HCT116 (cell line): ENCODE results near the gene TMCC3. TPM values are rescaled to one million over a fixed set of nuclear protein-coding genes. Genes with fewer than 3 reads are reported as not detected.

Experiments used
- ATAC-seq: fragments of 200-7000 bp; cut with Tn5 transposase; 2 replicates; pipeline ENCODE4 v1.9.1; 2020; ENCODE audit warnings: mild to moderate bottlenecking, moderate library complexity
- BruUV-seq: library from RNA; stranded (reverse); fragments of 400-500 nt; replicated peaks from 2 replicates; lab custom pipeline; 2021; lab: Mats Ljungman, UMichigan
- CTCF ChIA-PET: fragments of 300-600 bp; sonication (Branson Sonifier 250); formaldehyde crosslinking; loops from one replicate; lab custom pipeline; 2021; ENCODE audit warnings: antibody characterized with exemption; lab: Charles Lee
- POLR2A ChIA-PET: fragments of 300-600, 350-600 bp; sonication (Branson Sonifier 250); formaldehyde crosslinking; loops from one replicate; lab custom pipeline; 2021; ENCODE audit warnings: antibody characterized with exemption; lab: Charles Lee
- RAD21 ChIA-PET, 2 experiments: fragments of 300-600 bp; sonication (Branson Sonifier 250); formaldehyde crosslinking; loops; one replicate each; lab custom pipeline; 2023; ENCODE audit warnings: low total read pairs in 2 of 2; ENCODE audit not compliant: uncharacterized antibody in 2 of 2, unreplicated experiment in 2 of 2, low non-redundant PET in 1 of 2; lab: Charles Lee
- DNase-seq: peaks from one replicate; pipeline ENCODE4 v3.0.0-alpha.2; 2010; ENCODE audit warnings: low read depth, low spot score
- H2AFZ ChIP-seq: fragments of 200-600 bp; shearing (Covaris generic), sonication (generic); 2 replicates; pipeline ENCODE4 v1.6.1; 2017; ENCODE audit warnings: low read depth, mixed run types, mixed read lengths, antibody characterized with exemption, low read length; ENCODE audit not compliant: poor library complexity, severe bottlenecking
- H3K27ac ChIP-seq: 2 replicates; pipeline ENCODE4 v1.5.1; 2012; ENCODE audit warnings: low read depth, low read length
- H3K27me3 ChIP-seq: fragments of 200-600 bp; sonication (generic); 2 replicates; pipeline ENCODE4 v1.6.1; 2016; ENCODE audit warnings: mixed run types, low read length, mixed read lengths; ENCODE audit not compliant: insufficient read depth
- H3K36me3 ChIP-seq, 2 experiments: fragments of 200-500 bp in 1 of 2; fragments of 200-600 bp in 1 of 2; sonication (Bioruptor generic) in 1 of 2; sonication (generic) in 1 of 2; 2 replicates each; pipeline versions ENCODE4 v1.5.1 to v1.6.1; 2014 to 2016; ENCODE audit warnings: low read length in 2 of 2, inconsistent platforms in 1 of 2, mixed read lengths in 1 of 2, mixed run types in 1 of 2; ENCODE audit not compliant: insufficient read depth in 2 of 2, control insufficient read depth in 1 of 2
- H3K4me1 ChIP-seq, 2 experiments: fragments of 200-600 bp in 1 of 2; sonication (generic) in 1 of 2; 2 replicates each; pipeline versions ENCODE4 v1.5.1 to v1.6.1; 2012 to 2017; ENCODE audit warnings: low read length in 2 of 2, inconsistent platforms in 1 of 2, mild to moderate bottlenecking in 1 of 2, mixed read lengths in 1 of 2, mixed run types in 1 of 2, moderate library complexity in 1 of 2; ENCODE audit not compliant: insufficient read depth in 2 of 2, control insufficient read depth in 1 of 2
- H3K4me2 ChIP-seq: fragments of 200-600 bp; sonication (generic); 2 replicates; pipeline ENCODE4 v1.6.1; 2017; ENCODE audit warnings: mixed run types, low read length, mixed read lengths
- H3K4me3 ChIP-seq, 2 experiments: fragments of 200-600 bp in 1 of 2; sonication (generic) in 1 of 2; replicated peaks in 1 of 2; 2 replicates each; pipeline ENCODE4 v1.5.1; 2011 to 2016; ENCODE audit warnings: low read length in 2 of 2, control low read depth in 1 of 2, low read depth in 1 of 2, mild to moderate bottlenecking in 1 of 2, mixed read lengths in 1 of 2, mixed run types in 1 of 2
- H3K79me2 ChIP-seq: fragments of 200-600 bp; sonication (generic); 2 replicates; pipeline ENCODE4 v1.6.1; 2017; ENCODE audit warnings: mild to moderate bottlenecking, mixed run types, low read length, moderate library complexity, mixed read lengths; ENCODE audit not compliant: insufficient read depth
- H3K9ac ChIP-seq: fragments of 200-600 bp; sonication (generic); 2 replicates; pipeline ENCODE4 v1.6.1; 2016; ENCODE audit warnings: low read length, mixed read lengths
- H3K9me2 ChIP-seq: fragments of 200-600 bp; sonication (generic), shearing (Covaris generic); 2 replicates; pipeline ENCODE4 v1.6.1; 2017; ENCODE audit warnings: mixed run types, mild to moderate bottlenecking, moderate library complexity; ENCODE audit not compliant: insufficient read depth
- H3K9me3 ChIP-seq, 2 experiments: fragments of 200-500 bp in 1 of 2; fragments of 200-600 bp in 1 of 2; sonication (Bioruptor generic) in 1 of 2; sonication (generic) in 1 of 2; 2 replicates each; pipeline ENCODE4 v1.6.1; 2014 to 2017; ENCODE audit warnings: low read length in 2 of 2, mixed read lengths in 2 of 2, inconsistent platforms in 1 of 2, low read depth in 1 of 2, mild to moderate bottlenecking in 1 of 2, mixed run types in 1 of 2, moderate library complexity in 1 of 2; ENCODE audit not compliant: control insufficient read depth in 1 of 2, insufficient read depth in 1 of 2
- H4K20me1 ChIP-seq: fragments of 200-600 bp; sonication (generic), shearing (Covaris generic); 2 replicates; pipeline ENCODE4 v1.6.1; 2017; ENCODE audit warnings: mixed run types, mild to moderate bottlenecking, moderate library complexity; ENCODE audit not compliant: insufficient read depth
- CBX3 ChIP-seq: IDR thresholded peaks from 2 replicates; pipeline ENCODE4 v1.6.1; 2012; ENCODE audit warnings: low read depth
- CTCF ChIP-seq, 3 experiments: fragments of 200-600 bp in 1 of 3; sonication (generic) in 1 of 3; IDR thresholded peaks in 2 of 3; conservative IDR thresholded peaks in 1 of 3; 2 replicates each; pipeline ENCODE4 v1.5.1; 2012 to 2017; ENCODE audit warnings: low read depth in 2 of 3, low read length in 2 of 3, antibody characterized with exemption in 1 of 3, borderline replicate concordance in 1 of 3, control low read depth in 1 of 3, mild to moderate bottlenecking in 1 of 3, mixed read lengths in 1 of 3, mixed run types in 1 of 3, moderate library complexity in 1 of 3; ENCODE audit not compliant: insufficient read depth in 1 of 3
- EGR1 ChIP-seq: IDR thresholded peaks from 2 replicates; pipeline ENCODE4 v1.6.1; 2012; ENCODE audit warnings: low read depth
- EZH2 ChIP-seq: fragments of 200-600 bp; sonication (generic); IDR thresholded peaks from 2 replicates; pipeline ENCODE4 v1.6.1; 2017; ENCODE audit warnings: antibody characterized with exemption, mixed run types
- EZH2phosphoT487 ChIP-seq: fragments of 200-600 bp; IDR thresholded peaks from 2 replicates; pipeline ENCODE4 v1.6.1; 2018; ENCODE audit warnings: antibody characterized with exemption, borderline replicate concordance
- FOSL1 ChIP-seq: IDR thresholded peaks from 2 replicates; pipeline ENCODE4 v1.6.1; 2012; ENCODE audit warnings: low read depth
- JUND ChIP-seq: IDR thresholded peaks from 2 replicates; pipeline ENCODE4 v1.6.1; 2012
- MAX ChIP-seq: IDR thresholded peaks from 2 replicates; pipeline ENCODE4 v1.6.1; 2012
- POLR2AphosphoS5 ChIP-seq: IDR thresholded peaks from 2 replicates; pipeline ENCODE4 v1.6.1; 2011; ENCODE audit warnings: mild to moderate bottlenecking, low read depth, low read length, moderate library complexity
- RAD21 ChIP-seq: IDR thresholded peaks from 2 replicates; pipeline ENCODE4 v1.6.1; 2012; ENCODE audit warnings: low read depth, mild to moderate bottlenecking
- REST ChIP-seq: IDR thresholded peaks from 2 replicates; pipeline ENCODE4 v1.6.1; 2012; ENCODE audit warnings: low read depth
- SIN3A ChIP-seq: IDR thresholded peaks from 2 replicates; pipeline ENCODE4 v1.6.1; 2012; ENCODE audit warnings: low read depth
- SP1 ChIP-seq: IDR thresholded peaks from 2 replicates; pipeline ENCODE4 v1.6.1; 2012; ENCODE audit warnings: low read depth
- SRF ChIP-seq: IDR thresholded peaks from 2 replicates; pipeline ENCODE4 v1.6.1; 2012; ENCODE audit warnings: low read depth
- TCF7L2 ChIP-seq: IDR thresholded peaks from 2 replicates; pipeline ENCODE4 v1.7.0; 2011; ENCODE audit warnings: borderline replicate concordance, inconsistent platforms; ENCODE audit not compliant: insufficient read depth, insufficient read length; ENCODE audit errors: extremely low read depth
- YY1 ChIP-seq: IDR thresholded peaks from 2 replicates; pipeline ENCODE4 v1.6.1; 2011; ENCODE audit warnings: low read length, low read depth, moderate library complexity, mild to moderate bottlenecking; ENCODE audit not compliant: insufficient replicate concordance; ENCODE audit errors: extremely low read depth
- ZBTB33 ChIP-seq: IDR thresholded peaks from 2 replicates; pipeline ENCODE4 v1.6.1; 2011; ENCODE audit warnings: mild to moderate bottlenecking, low read length, moderate library complexity; ENCODE audit not compliant: insufficient replicate concordance; ENCODE audit errors: extremely low read depth
- ZFX ChIP-seq: fragments of 450-650 bp; IDR thresholded peaks from 2 replicates; pipeline ENCODE4 v1.6.1; 2017
- ZNF274 ChIP-seq: fragments of 200-500 bp; sonication (Bioruptor generic); IDR thresholded peaks from 2 replicates; pipeline ENCODE4 v1.6.1; 2014; ENCODE audit warnings: mild to moderate bottlenecking, low read depth, low read length, inconsistent platforms
- intact Hi-C: fragments of 100-400 bp; cut with micrococcal nuclease; formaldehyde crosslinking; loops from 2 replicates; pipeline ENCODE4 v1.10.0; 2022
- total RNA-seq: library from RNA; stranded (reverse); gene quantifications from one replicate; pipeline ENCODE4 v1.2.1, GENCODE V29; 2021; ENCODE audit not compliant: unreplicated experiment

Gene TMCC3
- total RNA-seq, 1 experiment from 2014 or later = 4.5 TPM

GRCh38 chr12:94589591-94590001 lies 60.8 kb downstream of the TMCC3 start:
- CTCF ChIA-PET = no interaction called here
- BruUV-seq = no TSS peak

More at GRCh38 chr12:94589591-94590001, 60.8 kb downstream of the TMCC3 start:
- H4K20me1 ChIP-seq = no peaks in the 10 kb centered on the region
- H3K27me3 ChIP-seq = no peaks in the 10 kb centered on the region
- no peaks in the 10 kb centered on the region for H3K79me2 ChIP-seq
- H3K4me2 ChIP-seq = no peak overlapping the region
- H3K27ac ChIP-seq = no peak overlapping the region
- no peak for ATAC-seq
- ChIA-PET RAD21 (no interaction called here), POLR2A (no interaction called here)
- no peaks in the 10 kb centered on the region for H3K9me2 ChIP-seq
- no peak overlapping the region for H3K4me3 ChIP-seq
- intact Hi-C loops = no loop called here
- DNase-seq = no peak
- no peak overlapping the region for H2AFZ ChIP-seq
- no peak overlapping the region for H3K9ac ChIP-seq
- H3K36me3 ChIP-seq = no peaks in the 10 kb centered on the region
- H3K4me1 ChIP-seq = peaks cover 3 to 17% of the 10 kb centered on the region in 2 experiments; a peak in 2 of 4 replicates
- TF ChIP-seq RAD21 (no peak), CBX3 (no peak), ZFX (no peak), TCF7L2 (no peak), SRF (no peak), SIN3A (no peak), REST (no peak), JUND (no peak), ZNF274 (no peak), YY1 (no peak), FOSL1 (no peak), CTCF (IDR thresholded peaks at IDR 0.05 in 2 of 3, conservative IDR thresholded peaks at IDR 0.05 in 1 of 3; ENCODE audit: borderline replicate concordance in 1 of 3, insufficient read depth in 1 of 3, low read depth in 2 of 3, low read length in 2 of 3) (no peak), EGR1 (no peak), POLR2AphosphoS5 (no peak), MAX (no peak), EZH2phosphoT487 (no peak), EZH2 (no peak), ZBTB33 (no peak), SP1 (no peak)
- H3K9me3 ChIP-seq = no peaks in the 10 kb centered on the region
